K562 (cell line): ENCODE data around the gene MID1IP1. TPM values are rescaled to one million over a fixed set of nuclear protein-coding genes. Genes with fewer than 3 reads are reported as not detected.

Experiments
- BRF2 ChIP-seq: IDR thresholded peaks from 3 replicates; pipeline ENCODE4 v1.6.1; 2011; ENCODE audit warnings: borderline replicate concordance, mild to moderate bottlenecking; ENCODE audit not compliant: insufficient read length, insufficient read depth
- CBFB ChIP-seq: sonication (generic); formaldehyde crosslinking; IDR thresholded peaks from 2 replicates; pipeline ENCODE4 v1.4.0; 2020; ENCODE audit warnings: mild to moderate bottlenecking, missing genetic modification reagents
- CREB1 ChIP-seq, 2 experiments: sonication (generic) in 1 of 2; formaldehyde crosslinking in 1 of 2; IDR thresholded peaks; 2 replicates each; pipeline versions ENCODE4 v1.6.1 to v1.8.0; 2012 to 2022; ENCODE audit warnings: inconsistent platforms in 1 of 2, mild to moderate bottlenecking in 1 of 2, missing genetic modification reagents in 1 of 2, moderate library complexity in 1 of 2
- EP300 ChIP-seq: IDR thresholded peaks from 2 replicates; pipeline ENCODE4 v1.6.1; 2012; ENCODE audit warnings: low read length, improper control_type of control experiment
- ETS1 ChIP-seq: conservative IDR thresholded peaks from 2 replicates; pipeline ENCODE4 v1.6.1; 2011; ENCODE audit warnings: low read depth, mild to moderate bottlenecking, low read length; ENCODE audit not compliant: control insufficient read depth
- MECOM ChIP-seq: fragments of 250-450 bp; sonication (Bioruptor Pico); IDR thresholded peaks from 2 replicates; pipeline ENCODE4 v1.8.0; 2022; ENCODE audit warnings: inconsistent platforms
- NR0B1 ChIP-seq: fragments of 450-650 bp; IDR thresholded peaks from one replicate; pipeline ENCODE4 v1.6.1; 2018; ENCODE audit warnings: mild to moderate bottlenecking, moderate library complexity; ENCODE audit not compliant: partially characterized antibody
- RBM14 ChIP-seq: fragments of 200-400 bp; formaldehyde crosslinking; IDR thresholded peaks from 2 replicates; pipeline ENCODE4 v1.6.1; 2018; ENCODE audit warnings: low read depth, mild to moderate bottlenecking, low read length, moderate library complexity, borderline replicate concordance; ENCODE audit not compliant: insufficient read depth
- ZBTB8A ChIP-seq: fragments of 450-650 bp; IDR thresholded peaks from 2 replicates; pipeline ENCODE4 v1.6.1; 2018; ENCODE audit warnings: mild to moderate bottlenecking, moderate library complexity; ENCODE audit not compliant: partially characterized antibody
- ZC3H8 ChIP-seq: fragments of 450-650 bp; IDR thresholded peaks from 2 replicates; pipeline ENCODE4 v1.6.1; 2017
- ZKSCAN8 ChIP-seq: fragments of 200-800 bp; sonication (Bioruptor generic); IDR thresholded peaks from 2 replicates; pipeline ENCODE4 v1.6.1; 2016; ENCODE audit warnings: missing genetic modification characterization, missing compliant biosample characterization
- ZNF23 ChIP-seq: fragments of 250-450 bp; sonication (Bioruptor Pico); IDR thresholded peaks from 2 replicates; pipeline ENCODE4 v1.4.0; 2020; ENCODE audit warnings: mild to moderate bottlenecking
- ZNF280A ChIP-seq: fragments of 450-650 bp; IDR thresholded peaks from 2 replicates; pipeline ENCODE4 v1.6.1; 2018; ENCODE audit warnings: mild to moderate bottlenecking, low read depth; ENCODE audit not compliant: partially characterized antibody
- ZNF584 ChIP-seq: fragments of 200-800 bp; sonication (Bioruptor generic); IDR thresholded peaks from 2 replicates; pipeline ENCODE4 v1.6.1; 2016; ENCODE audit warnings: low read depth, mild to moderate bottlenecking, missing genetic modification characterization, missing compliant biosample characterization
- ZNF696 ChIP-seq: fragments of 250-450 bp; sonication (Bioruptor Pico); conservative IDR thresholded peaks from 2 replicates; pipeline ENCODE4 v1.4.0; 2020; ENCODE audit warnings: mild to moderate bottlenecking, moderate library complexity
- polyA plus RNA-seq, 8 experiments: library from polyadenylated mRNA; depleted of rRNA in 4 of 8; stranded (reverse) in 5 of 8; unstranded in 3 of 8; fragments of >200 nt; fragmentation: Nextera tagmentation in 2 of 8; fragmentation: Illumina TruSeq in 1 of 8; extraction: Ambion mirVana in 2 of 8; extraction: Trizol in 1 of 8; gene quantifications; 2 replicates each; pipeline versions ENCODE4 v1.2.1 to v1.2.3, GENCODE V29; 2011 to 2014; ENCODE audit warnings: inconsistent platforms in 1 of 8, missing spikeins in 1 of 8
- total RNA-seq, 7 experiments: library from RNA; depleted of rRNA in 6 of 7; stranded (reverse); fragments of >200 nt in 6 of 7; fragmentation: Illumina TruSeq in 2 of 7; extraction: Trizol in 2 of 7; gene quantifications; 2 replicates each; pipeline versions ENCODE4 v1.2.1 to v1.2.3, GENCODE V29; 2011 to 2021; ENCODE audit warnings: low replicate concordance in 1 of 7
- TF ChIP-seq, protein P1 (sequence below): fragments of 250-450 bp; sonication (Bioruptor Pico); IDR thresholded peaks from 2 replicates; pipeline ENCODE4 v1.5.0; 2021; ENCODE audit warnings: mild to moderate bottlenecking, borderline replicate concordance
- TF ChIP-seq, protein P2 (sequence below): sonication (generic); formaldehyde crosslinking; IDR thresholded peaks from 2 replicates; pipeline ENCODE4 v1.8.1; 2022; ENCODE audit warnings: missing genetic modification reagents

MID1IP1 gene
- total and polyA plus RNA-seq, 9 of the 15 experiments (the other 6 are each of a cell fraction or from before 2014, with no cell fraction given) = 0.51 to 102 (median 27.5) TPM

DNA sequence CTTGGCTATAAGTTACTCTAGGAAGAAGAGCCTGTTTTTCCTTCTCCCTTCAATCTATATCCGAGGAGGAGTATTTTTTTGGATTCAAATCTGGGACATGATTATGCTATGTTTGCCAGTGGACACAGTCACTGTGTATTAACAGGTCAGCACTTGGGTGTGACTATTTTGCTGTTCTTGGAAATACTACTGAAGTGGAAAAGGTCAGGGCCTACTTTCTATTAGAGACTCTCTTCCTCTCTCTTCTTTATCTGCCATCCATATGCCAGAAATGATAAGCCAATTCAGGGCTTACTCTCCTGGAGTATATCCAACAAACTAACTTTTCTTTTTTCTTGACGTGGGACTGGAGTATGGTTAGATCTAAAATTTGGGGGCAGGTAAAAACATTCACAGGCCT lies 40.5 kb downstream of the MID1IP1 start (continued):
- TF ChIP-seq, protein P1, sequence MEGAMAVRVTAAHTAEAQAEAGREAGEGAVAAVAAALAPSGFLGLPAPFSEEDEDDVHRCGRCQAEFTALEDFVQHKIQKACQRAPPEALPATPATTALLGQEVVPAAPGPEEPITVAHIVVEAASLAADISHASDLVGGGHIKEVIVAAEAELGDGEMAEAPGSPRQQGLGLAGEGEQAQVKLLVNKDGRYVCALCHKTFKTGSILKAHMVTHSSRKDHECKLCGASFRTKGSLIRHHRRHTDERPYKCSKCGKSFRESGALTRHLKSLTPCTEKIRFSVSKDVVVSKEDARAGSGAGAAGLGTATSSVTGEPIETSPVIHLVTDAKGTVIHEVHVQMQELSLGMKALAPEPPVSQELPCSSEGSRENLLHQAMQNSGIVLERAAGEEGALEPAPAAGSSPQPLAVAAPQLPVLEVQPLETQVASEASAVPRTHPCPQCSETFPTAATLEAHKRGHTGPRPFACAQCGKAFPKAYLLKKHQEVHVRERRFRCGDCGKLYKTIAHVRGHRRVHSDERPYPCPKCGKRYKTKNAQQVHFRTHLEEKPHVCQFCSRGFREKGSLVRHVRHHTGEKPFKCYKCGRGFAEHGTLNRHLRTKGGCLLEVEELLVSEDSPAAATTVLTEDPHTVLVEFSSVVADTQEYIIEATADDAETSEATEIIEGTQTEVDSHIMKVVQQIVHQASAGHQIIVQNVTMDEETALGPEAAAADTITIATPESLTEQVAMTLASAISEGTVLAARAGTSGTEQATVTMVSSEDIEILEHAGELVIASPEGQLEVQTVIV (CRISPR knock-in tag) = no peak
- TF ChIP-seq ETS1 = no peak
- TF ChIP-seq ZNF280A = no peak
- no peak for TF ChIP-seq CREB1 (IDR thresholded peaks at IDR 0.05)
- no peak for TF ChIP-seq CREB1 (CRISPR knock-in tag; IDR thresholded peaks at IDR 0.05)
- no peak for TF ChIP-seq ZKSCAN8
- TF ChIP-seq NR0B1 = no peak
- TF ChIP-seq CBFB = no peak
- no peak for TF ChIP-seq ZNF584 (CRISPR knock-in tag)
- TF ChIP-seq RBM14 = no peak
- peak; percentile 79 for TF ChIP-seq EP300
- TF ChIP-seq ZC3H8 = no peak
- TF ChIP-seq, protein P2, sequence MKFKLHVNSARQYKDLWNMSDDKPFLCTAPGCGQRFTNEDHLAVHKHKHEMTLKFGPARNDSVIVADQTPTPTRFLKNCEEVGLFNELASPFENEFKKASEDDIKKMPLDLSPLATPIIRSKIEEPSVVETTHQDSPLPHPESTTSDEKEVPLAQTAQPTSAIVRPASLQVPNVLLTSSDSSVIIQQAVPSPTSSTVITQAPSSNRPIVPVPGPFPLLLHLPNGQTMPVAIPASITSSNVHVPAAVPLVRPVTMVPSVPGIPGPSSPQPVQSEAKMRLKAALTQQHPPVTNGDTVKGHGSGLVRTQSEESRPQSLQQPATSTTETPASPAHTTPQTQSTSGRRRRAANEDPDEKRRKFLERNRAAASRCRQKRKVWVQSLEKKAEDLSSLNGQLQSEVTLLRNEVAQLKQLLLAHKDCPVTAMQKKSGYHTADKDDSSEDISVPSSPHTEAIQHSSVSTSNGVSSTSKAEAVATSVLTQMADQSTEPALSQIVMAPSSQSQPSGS = no peak
- TF ChIP-seq BRF2 = no peak
- no peak for TF ChIP-seq MECOM
- no peak for TF ChIP-seq ZNF23
- no peak for TF ChIP-seq ZNF696
- no peak for TF ChIP-seq ZBTB8A
